HUES64 (cell line): ENCODE measurements around the gene CRKL.

Source experiments
- H3K27ac ChIP-seq: 2 replicates; pipeline ENCODE4 v1.7.0; 2013; ENCODE audit warnings: low read depth, low read length, inconsistent platforms
- H3K27me3 ChIP-seq: 2 replicates; pipeline ENCODE4 v1.6.1; 2013; ENCODE audit warnings: mild to moderate bottlenecking, low read length; ENCODE audit not compliant: insufficient read depth
- H3K36me3 ChIP-seq: 2 replicates; pipeline ENCODE4 v1.6.1; 2013; ENCODE audit warnings: mild to moderate bottlenecking, low read length; ENCODE audit not compliant: insufficient read depth
- H3K4me1 ChIP-seq: 2 replicates; pipeline ENCODE4 v1.6.1; 2013; ENCODE audit warnings: mild to moderate bottlenecking, low read length, moderate library complexity; ENCODE audit not compliant: insufficient read depth
- H3K4me3 ChIP-seq: 2 replicates; pipeline ENCODE4 v1.5.1; 2013; ENCODE audit warnings: mild to moderate bottlenecking, low read length, moderate library complexity
- H3K9ac ChIP-seq: 2 replicates; pipeline ENCODE4 v1.6.1; 2013; ENCODE audit warnings: mild to moderate bottlenecking, low read depth, low read length
- H3K9me3 ChIP-seq: 2 replicates; pipeline ENCODE4 v1.6.1; 2013; ENCODE audit warnings: low read depth, low read length; ENCODE audit not compliant: insufficient read depth
- WGBS: fragments of 150-250, 120-280 bp; methylation state at CpG from one replicate; pipeline ENCODE4 v1.1.7; 2013; ENCODE audit warnings: missing lambda C conversion rate; 5-methylcytosine and 5-hydroxymethylcytosine counted together

Gene CRKL

GRCh38 chr22:20975541-20976290 is 58.5 kb downstream of the CRKL start:
- Histone ChIP-seq H3K36me3 (no peaks in the 10 kb centered on the region), H3K9me3 (peaks cover 9% of the 10 kb centered on the region), H3K9ac (no peak overlapping the region), H3K4me1 (peaks cover 9% of the 10 kb centered on the region; the same call in 1 of the 2 replicates), H3K27me3 (peaks cover 11% of the 10 kb centered on the region), H3K27ac (no peak overlapping the region), H3K4me3 (no peak overlapping the region)
- 90% methylated on average over 14 of the region's 14 CpGs for WGBS

GRCh38 chr22:20976291-20976877 is 59.2 kb downstream of the CRKL start:
- Histone ChIP-seq H3K4me1 (peaks cover 12% of the 10 kb centered on the region), H3K4me3 (no peak overlapping the region), H3K9me3 (peaks cover 9% of the 10 kb centered on the region), H3K9ac (no peak overlapping the region), H3K36me3 (no peaks in the 10 kb centered on the region), H3K27me3 (peaks cover 11% of the 10 kb centered on the region), H3K27ac (no peak overlapping the region)
- 92% methylated on average over 24 of the region's 24 CpGs for WGBS

- no peak overlapping the region for H3K4me3 ChIP-seq
Observed at GRCh38 chr22:20977019-20977418, 59.8 kb downstream of the CRKL start.

GRCh38 chr22:20977516-20978170 is 60.4 kb downstream of the CRKL start:
- Histone ChIP-seq H3K4me1 (peaks cover 14% of the 10 kb centered on the region), H3K27ac (no peak overlapping the region), H3K9me3 (peaks cover 9% of the 10 kb centered on the region), H3K4me3 (no peak overlapping the region), H3K27me3 (peaks cover 14% of the 10 kb centered on the region), H3K9ac (no peak overlapping the region), H3K36me3 (no peaks in the 10 kb centered on the region)
- 90% methylated on average over 17 of the region's 17 CpGs for WGBS

More at GRCh38 chr22:20977019-20977418, 59.8 kb downstream of the CRKL start:
- peaks cover 14% of the 10 kb centered on the region for H3K4me1 ChIP-seq
- no peak overlapping the region for H3K9ac ChIP-seq
- 90% methylated on average over 7 of the region's 11 CpGs for WGBS
- H3K9me3 ChIP-seq = peaks cover 9% of the 10 kb centered on the region
- no peaks in the 10 kb centered on the region for H3K36me3 ChIP-seq
- no peak overlapping the region for H3K27ac ChIP-seq
- H3K27me3 ChIP-seq = peaks cover 11% of the 10 kb centered on the region

DNA sequence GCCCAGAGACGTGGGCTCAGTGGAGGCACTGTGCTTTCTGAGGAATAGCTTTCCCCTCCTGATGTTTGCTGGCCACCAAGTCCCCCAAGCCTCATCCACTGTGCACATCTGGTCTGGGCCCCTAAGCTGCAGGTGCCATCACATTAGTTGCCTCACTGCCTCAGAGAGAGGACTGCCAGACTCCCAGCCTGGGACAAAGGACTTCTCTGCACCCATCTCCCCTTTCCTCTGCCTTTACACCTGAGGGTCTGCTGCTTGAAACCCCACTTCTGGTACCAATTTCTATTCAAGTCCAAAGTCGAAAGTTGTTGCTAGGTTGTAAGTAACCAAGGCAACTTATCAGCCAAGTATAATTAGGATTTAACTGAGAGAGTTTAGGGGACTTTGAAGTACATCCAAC is 61.2 kb downstream of the CRKL start:
- peaks cover 17% of the 10 kb centered on the region for H3K27me3 ChIP-seq
- WGBS = 90% methylated on average over 2 of the region's 2 CpGs
- H3K9ac ChIP-seq = no peak overlapping the region
- peaks cover 9% of the 10 kb centered on the region for H3K9me3 ChIP-seq
- peaks cover 14% of the 10 kb centered on the region for H3K4me1 ChIP-seq
- no peaks in the 10 kb centered on the region for H3K36me3 ChIP-seq
- no peak overlapping the region for H3K4me3 ChIP-seq
- H3K27ac ChIP-seq = no peak overlapping the region

GRCh38 chr22:20979243-20979809 is 62.1 kb downstream of the CRKL start:
- Histone ChIP-seq H3K27me3 (peaks cover 17% of the 10 kb centered on the region), H3K27ac (peak overlapping the region; percentile 46; the same call in 1 of the 2 replicates)
- WGBS = 16% methylated on average over 39 of the region's 39 CpGs

GRCh38 chr22:20979940-20980453 is 62.8 kb downstream of the CRKL start:
- WGBS = 59% methylated on average over 13 of the region's 13 CpGs
- Histone ChIP-seq H3K27ac (no peak overlapping the region; the same call in 1 of the 2 replicates), H3K4me1 (peaks cover 14% of the 10 kb centered on the region), H3K4me3 (peak overlapping the region; percentile 52), H3K36me3 (peaks cover 5% of the 10 kb centered on the region; the same call in 1 of the 2 replicates), H3K27me3 (peaks cover 17% of the 10 kb centered on the region), H3K9me3 (peaks cover 9% of the 10 kb centered on the region), H3K9ac (peak overlapping the region; percentile 17; the same call in 1 of the 2 replicates)

More at GRCh38 chr22:20979243-20979809, 62.1 kb downstream of the CRKL start:
- Histone ChIP-seq H3K9ac (peak overlapping the region; percentile 45), H3K4me3 (peak overlapping the region; percentile 52), H3K9me3 (peaks cover 9% of the 10 kb centered on the region), H3K36me3 (peaks cover 5% of the 10 kb centered on the region; the same call in 1 of the 2 replicates), H3K4me1 (peaks cover 14% of the 10 kb centered on the region)

DNA sequence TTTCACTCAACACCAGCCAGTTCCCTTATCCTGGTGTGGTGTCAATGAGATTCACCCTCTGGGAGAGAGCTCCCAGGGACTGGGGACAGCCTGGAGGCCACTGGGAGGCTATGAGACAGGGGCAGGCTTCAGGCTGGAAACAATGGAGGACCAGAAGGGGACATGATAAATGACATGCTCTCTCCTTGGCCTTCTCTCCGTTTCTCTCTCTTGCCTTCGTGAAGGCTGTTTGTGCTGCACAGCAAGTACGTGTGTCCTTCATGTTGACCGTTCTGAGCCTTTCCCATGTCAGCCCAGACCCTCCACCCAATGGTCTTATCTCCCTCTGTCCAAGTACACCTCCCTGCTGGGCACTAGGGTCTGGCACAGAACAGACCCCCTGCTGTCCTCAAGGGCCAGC is 63.3 kb downstream of the CRKL start:
- Histone ChIP-seq H3K36me3 (peaks cover 9% of the 10 kb centered on the region; the same call in 1 of the 2 replicates), H3K4me3 (no peak overlapping the region), H3K9ac (no peak overlapping the region), H3K4me1 (peaks cover 14% of the 10 kb centered on the region), H3K27ac (no peak overlapping the region), H3K9me3 (peaks cover 9% of the 10 kb centered on the region), H3K27me3 (peaks cover 17% of the 10 kb centered on the region)
- WGBS = 93% methylated on average over 4 of the region's 4 CpGs

GRCh38 chr22:20980938-20981722 is 63.9 kb downstream of the CRKL start:
- H3K9ac ChIP-seq = peak overlapping the region; percentile 91
- peak overlapping the region; percentile 78 for H3K27ac ChIP-seq
- WGBS = 80% methylated on average over 10 of the region's 10 CpGs
- H3K4me3 ChIP-seq = peak overlapping the region; percentile 75
- H3K9me3 ChIP-seq = peaks cover 9% of the 10 kb centered on the region
- peaks cover 14% of the 10 kb centered on the region for H3K4me1 ChIP-seq
- peaks cover 15% of the 10 kb centered on the region; the same call in 1 of the 2 replicates for H3K36me3 ChIP-seq
- peaks cover 17% of the 10 kb centered on the region for H3K27me3 ChIP-seq
